Muscle of arm (tissue), 12 donors: Measurements from ENCODE around the gene KCTD16. TPM values are rescaled to one million over a fixed set of nuclear protein-coding genes. Genes with fewer than 3 reads are reported as not detected.

Source experiments
- DNase-seq: peaks from one replicate; pipeline ENCODE4 v3.0.0-alpha.2; 2013
- polyA plus RNA-seq, 12 donors: library from polyadenylated mRNA; unstranded; fragments of 120-200 nt; gene quantifications; one replicate each; pipeline ENCODE4 v1.2.1, GENCODE V29; 2013; ENCODE audit not compliant: insufficient read length in 12 of 12

Gene KCTD16
- polyA plus RNA-seq, 12 donors, result 0.04 to 0.17 (median 0.09) TPM; not detected in 2

DNA sequence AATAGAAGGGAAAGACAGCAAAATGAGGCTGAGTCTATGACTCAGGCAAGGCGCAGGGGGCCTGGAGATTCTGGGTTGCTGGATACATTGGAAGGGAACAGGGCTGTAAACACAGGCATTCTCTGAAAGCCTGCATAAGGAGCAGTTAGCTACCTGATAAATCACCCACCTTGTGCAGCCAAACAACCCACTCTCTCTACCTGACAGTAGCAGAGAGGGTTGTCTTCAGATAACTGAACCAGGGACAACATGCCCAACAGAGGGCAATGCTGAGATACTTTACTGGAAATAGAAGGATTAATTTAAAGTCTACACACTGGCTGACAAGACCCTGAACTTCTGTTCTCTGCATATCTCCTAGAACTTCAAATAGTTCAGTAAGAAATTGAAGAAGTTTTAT is 161.6 kb downstream of the KCTD16 start:
- no peak for DNase-seq

DNA sequence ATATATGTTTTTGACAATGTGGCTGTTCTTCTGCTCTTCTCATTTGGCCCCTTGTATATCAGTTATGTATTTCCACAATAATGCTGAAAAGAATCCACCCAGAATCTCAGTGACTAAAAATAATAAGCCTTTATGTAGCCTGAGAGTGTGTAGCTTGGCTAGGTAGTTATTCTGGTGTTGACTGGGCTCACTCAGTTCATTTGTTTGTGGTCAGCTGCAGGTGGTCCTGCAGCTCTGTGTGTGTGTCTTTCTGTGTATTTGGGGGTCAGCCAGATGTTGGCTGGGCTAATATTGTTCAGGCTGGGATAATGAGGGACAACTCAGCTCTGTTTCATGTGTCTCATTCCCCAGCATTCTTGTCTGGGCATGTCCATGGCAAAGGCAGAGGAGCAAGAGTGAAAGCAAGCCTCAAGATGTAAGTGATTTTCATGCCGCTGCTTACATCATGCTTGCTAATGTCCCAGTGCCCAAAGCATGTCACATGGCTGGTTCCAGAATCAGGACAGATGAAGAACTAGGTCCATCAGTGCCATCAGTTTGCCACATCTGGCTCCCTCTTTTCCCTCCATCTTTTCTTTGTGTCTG is 162.8 kb downstream of the KCTD16 start:
- DNase-seq, result no peak

GRCh38 chr5:144335561-144335960 is 164.9 kb downstream of the KCTD16 start:
- no peak for DNase-seq

DNA sequence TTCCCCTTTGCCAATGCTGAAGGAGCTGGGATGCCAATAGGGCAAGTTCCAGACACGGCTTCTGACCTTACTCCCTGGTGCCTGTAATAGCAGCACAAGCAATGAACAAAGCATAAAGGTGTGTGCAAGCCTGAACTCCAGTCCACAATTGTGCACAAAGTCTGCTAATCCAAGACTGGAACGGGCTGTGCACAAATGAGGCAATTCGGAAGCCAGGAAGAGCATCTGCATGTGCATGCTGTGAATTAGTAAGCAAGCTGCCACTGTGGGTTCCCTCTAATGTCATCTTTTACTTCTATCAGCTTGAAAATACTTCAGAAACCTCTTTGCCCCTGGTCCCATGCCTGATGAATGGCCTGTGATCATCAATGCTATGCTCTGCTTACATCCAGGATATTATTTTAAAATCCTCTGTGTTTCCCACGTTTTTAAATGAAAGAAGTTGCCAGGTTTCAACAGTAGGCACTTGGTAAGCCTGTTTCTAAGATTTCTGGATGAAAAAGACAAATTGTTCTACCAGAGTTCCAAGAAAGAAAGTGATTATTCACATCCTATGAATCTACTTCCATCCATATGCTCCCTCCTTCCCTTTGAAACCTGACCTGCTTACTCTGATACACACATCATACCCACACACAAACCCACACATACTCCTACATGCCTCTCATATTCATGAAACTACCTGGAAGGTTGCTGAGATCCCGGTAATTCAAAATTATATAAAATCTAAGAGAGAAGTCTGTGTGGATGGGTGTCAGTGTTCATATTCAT is 165.7 kb downstream of the KCTD16 start:
- DNase-seq, result no peak

DNA sequence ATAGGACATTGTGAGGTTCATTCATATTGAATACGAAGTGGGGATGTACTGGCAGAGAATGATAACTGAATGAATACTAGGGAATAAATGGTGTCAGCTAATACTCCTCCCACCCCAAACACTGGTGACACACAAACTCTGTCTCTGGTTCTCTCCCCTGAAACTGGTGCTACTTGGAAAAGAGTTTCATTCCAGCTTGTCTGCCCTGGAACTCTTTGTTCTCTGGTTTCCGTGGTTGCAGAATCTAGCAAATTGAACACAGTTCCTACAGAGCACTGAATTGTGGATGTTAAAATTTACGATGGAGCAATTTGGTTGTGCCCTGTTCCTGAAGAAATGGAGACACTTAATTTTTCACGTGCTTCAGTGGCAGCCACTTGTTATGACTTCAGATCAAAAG is 181.7 kb downstream of the KCTD16 start:
- no peak for DNase-seq

DNA sequence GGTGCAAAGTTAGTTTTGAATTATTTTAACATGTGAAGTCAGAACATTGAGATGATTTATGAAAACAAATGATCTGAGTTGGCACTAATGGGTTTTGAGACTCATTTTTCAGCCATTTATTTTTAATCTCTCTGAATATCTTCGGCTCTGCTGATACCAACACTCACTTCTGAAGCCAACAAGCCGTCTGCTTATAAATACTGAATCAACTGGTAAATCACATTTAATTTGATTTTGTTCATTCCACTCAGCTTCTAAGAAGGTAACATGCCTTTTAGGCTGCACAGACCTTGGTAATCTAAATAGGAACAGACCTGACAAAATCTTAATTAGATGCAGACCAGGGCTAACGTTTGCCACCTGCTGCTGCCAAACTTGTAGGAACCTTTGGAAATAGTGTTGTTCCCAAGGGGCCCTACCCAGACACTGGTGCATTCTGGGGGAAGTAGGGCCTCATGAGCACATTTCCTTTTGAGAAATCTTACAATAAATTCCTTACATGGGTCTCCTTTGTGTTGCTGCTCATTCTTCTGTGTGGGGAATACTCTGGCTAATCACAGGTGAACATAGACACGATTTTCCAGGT is 182.2 kb downstream of the KCTD16 start:
- no peak for DNase-seq

DNA sequence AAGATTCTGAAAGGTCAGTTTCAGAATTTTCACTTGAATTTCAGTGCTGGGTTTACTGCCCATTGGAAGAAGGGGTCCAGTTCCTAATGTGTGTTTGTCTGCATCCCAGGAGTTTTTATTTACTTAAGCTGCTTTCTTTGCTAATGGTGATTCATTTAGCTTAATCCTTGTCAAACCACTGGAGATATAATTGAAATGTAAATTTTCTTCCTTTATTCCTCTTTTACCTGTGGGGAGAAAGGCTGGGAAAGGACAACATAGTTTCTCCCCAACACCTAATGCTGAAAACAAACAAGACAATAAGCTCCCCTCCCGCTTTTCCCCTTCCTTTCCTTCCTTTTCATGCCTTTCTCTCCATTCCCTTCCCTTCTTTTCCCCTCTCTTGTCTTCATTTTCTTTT is 185.8 kb downstream of the KCTD16 start:
- DNase-seq, result no peak

DNA sequence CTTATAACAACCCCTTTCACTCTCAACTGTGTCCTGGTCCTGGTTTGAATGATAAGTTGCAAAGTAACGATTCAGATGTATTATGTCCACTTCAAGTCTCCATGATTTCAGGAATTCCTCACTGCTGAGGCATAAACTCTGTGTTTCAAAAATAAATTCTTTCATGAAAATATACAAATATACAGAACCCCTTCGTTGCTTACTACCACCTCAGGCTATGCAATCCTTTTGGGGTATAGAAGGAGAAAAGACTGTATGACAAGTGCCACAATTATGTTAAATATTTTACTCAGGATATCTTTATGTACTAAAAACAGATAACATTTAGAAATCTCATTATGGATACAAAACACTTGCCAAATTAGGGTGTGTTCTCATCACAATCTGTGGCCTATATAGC is 190.7 kb downstream of the KCTD16 start:
- DNase-seq, result no peak

DNA sequence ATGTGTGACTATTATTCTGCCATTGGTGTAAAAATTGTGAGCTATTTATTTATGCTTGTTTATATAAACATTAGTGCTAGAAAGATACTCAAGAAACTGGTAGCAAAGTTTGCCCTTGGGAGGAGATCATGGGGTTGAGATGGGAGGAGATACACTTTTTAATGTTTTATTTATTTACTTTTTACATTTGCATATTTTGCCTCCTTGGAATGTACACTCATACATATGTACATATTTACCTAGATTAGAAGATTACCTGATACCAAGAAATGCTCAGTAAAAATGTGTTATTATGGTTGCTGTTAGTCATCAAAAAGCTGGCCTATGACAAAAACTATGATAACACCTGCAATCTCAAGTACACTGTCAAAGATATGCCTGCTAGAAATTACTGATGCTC is 195.2 kb downstream of the KCTD16 start:
- DNase-seq, result no peak

DNA sequence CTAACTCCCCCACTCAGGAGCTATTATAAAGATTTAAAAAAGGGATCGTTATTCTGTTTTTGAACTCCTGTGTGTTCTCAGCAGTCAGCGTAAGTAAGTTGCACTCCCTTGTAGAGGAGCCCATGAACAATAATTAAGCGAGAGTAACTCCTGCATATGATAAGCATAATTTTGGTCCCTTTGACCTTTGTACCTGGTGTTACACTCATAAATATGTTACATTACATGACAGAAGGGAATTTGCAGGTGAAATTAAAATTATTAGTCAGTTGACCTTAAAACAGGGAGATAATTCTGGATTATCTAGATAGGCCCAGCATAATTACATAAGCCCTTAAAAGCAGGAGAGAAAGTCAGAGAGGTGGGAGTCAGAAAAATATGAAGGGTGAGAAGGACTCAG is 197.3 kb downstream of the KCTD16 start:
- DNase-seq, result no peak

DNA sequence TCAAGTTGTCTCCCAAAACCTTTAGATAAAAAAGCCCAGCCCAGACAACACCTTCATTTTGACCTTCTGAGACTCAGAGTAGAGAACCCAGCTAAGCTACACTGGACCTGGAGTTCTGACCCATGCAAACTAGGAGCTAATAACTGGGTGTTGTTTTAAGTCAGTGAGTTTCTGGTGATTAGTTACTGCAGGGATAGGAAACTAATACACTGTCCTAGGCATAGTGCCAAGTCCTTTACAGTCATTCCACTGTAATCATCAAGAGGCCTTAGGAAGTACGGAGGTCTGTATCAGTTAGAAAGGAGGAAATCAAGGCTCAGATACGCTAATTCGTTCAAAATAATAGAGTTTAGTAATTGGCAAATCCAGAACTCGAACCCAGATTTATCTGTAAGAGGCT is 197.9 kb downstream of the KCTD16 start:
- DNase-seq, result peak; percentile 3

GRCh38 chr5:144369006-144369405 is 198.3 kb downstream of the KCTD16 start:
- no peak for DNase-seq

- no peak for DNase-seq
Measured at GRCh38 chr5:144370273-144370672, 199.6 kb downstream of the KCTD16 start.

GRCh38 chr5:144374637-144375036 is 204.0 kb downstream of the KCTD16 start:
- no peak for DNase-seq

- no peak for DNase-seq
Measured at GRCh38 chr5:144377207-144377606, 206.5 kb downstream of the KCTD16 start.

DNA sequence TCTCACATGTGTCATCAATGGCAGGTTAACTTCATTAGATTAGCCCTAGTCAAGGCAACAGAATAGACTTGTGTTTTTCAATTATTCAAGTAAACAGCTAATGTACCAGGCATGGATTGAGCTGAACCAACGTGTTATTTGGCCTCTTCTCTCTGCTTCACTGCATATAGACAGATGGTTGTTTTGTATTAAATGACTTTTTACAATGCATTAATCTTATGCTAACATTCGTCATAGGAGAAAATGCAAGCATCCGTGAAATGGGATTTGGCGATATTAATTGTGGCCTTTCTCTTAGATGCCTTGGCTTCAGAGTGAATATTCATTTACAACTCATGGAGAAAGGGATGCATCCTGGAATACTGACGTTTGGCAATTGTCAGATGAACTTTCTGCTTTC is 208.0 kb downstream of the KCTD16 start:
- DNase-seq, result no peak

DNA sequence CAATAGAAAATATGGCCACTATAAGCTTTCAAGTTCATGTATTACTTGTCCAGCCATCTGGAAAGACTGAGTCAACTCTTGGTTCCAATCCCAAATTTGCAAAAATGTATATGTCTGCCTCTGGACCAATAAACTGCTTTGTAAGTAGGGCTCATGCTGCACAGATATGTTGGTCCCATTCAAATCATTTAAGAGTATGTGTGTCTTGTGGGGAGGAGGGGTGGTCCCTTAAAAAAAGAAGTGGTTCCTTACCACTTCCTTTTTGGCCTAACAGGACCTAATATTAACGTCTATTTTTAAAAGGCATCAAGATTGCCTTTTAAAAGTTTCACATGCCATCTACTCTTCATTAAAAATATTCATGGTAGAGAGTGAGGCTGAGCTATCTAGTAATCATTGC is 214.9 kb downstream of the KCTD16 start:
- no peak for DNase-seq

DNA sequence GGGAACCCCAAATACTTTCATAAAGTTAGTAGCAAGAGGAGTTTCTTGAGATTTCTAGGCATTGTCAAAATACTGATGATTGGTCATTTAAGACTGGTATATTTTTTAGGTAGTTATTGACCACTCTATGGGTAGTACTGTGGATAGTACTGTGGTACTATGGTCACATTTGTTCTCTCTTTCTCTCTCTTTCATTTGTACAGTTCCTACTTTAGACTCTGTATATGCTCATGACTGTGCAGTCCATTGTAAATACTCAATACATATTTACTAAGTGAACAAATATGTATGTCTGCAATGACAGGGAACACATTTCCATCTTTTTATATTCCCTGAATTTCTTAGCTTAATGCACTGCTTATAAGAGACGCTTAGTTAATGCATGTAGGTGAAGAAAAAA is 215.6 kb downstream of the KCTD16 start:
- no peak for DNase-seq

GRCh38 chr5:144390133-144390532 is 219.5 kb downstream of the KCTD16 start:
- no peak for DNase-seq

- no peak for DNase-seq
Measured at GRCh38 chr5:144391044-144391443, 220.4 kb downstream of the KCTD16 start.

DNA sequence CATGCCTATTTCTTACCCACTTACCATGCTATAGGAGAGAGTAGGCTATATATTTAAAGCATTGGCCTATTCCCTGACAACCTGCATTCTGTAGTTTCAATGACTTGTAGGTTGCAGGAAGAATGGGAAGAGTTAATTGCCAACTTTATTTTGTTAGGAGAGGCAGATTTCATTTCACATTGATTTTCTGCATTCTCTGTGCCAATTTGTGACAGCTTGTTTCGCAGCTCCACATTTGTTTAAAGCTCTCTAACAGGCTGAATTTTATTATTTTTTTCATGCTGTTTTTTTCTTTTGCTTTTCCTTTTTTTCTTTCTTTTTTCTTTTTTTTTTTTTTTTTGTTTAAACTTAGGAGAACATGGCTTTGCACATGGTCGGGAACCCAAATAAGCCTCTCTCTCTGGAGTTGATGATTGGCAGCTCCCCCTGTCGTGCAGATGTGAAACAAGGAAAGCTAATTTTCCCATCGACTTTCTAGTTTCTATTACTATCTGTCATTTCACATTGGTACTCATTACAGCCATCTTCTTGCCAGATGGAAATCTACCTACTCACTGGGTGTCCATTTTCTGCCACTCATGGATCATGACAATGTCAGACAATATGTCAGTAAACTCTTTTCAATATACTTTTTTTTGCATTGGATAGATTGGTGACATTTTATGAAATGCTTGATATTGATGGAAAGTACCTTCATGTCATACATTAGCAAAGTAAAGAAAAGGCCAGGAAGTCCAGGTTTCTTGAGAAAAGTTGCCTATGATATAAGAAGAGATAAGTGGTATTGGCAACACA is 223.2 kb downstream of the KCTD16 start:
- no peak for DNase-seq

GRCh38 chr5:144395704-144396103 is 225.0 kb downstream of the KCTD16 start:
- DNase-seq, result no peak

GRCh38 chr5:144403058-144403457 is 232.4 kb downstream of the KCTD16 start:
- DNase-seq, result no peak
